ENCODE data around the gene INPP5D.

INPP5D gene

GRCh38 chr2:233091595-233092375 is 31.6 kb downstream of the INPP5D start:
- Histone ChIP-seq H3K27ac (ENCODE audit: low read length) (peak overlapping the region; percentile 89), H3K4me3 (ENCODE audit: low read length) (no peak overlapping the region), H3K4me1 (ENCODE audit: low read length) (peaks cover 72% of the 10 kb centered on the region), H4K20me1 (ENCODE audit: insufficient read depth, low read length) (no peaks in the 10 kb centered on the region), H3K36me3 (replicated peaks; ENCODE audit: low read depth, low read length) (peaks cover 54% of the 10 kb centered on the region), H3K9me3 (ENCODE audit: insufficient read depth, low read length) (no peaks in the 10 kb centered on the region), H3K79me2 (ENCODE audit: low read length) (peaks cover 94% of the 10 kb centered on the region), H3K4me2 (ENCODE audit: low read length) (peak overlapping the region; percentile 61), H2AFZ (ENCODE audit: low read depth, low read length) (no peak overlapping the region), H3K27me3 (ENCODE audit: low read depth, low read length) (no peaks in the 10 kb centered on the region), H3K9ac (ENCODE audit: low read length) (peak overlapping the region; percentile 67; the same call in 1 of the 2 replicates)
- TF ChIP-seq CTCF (IDR thresholded peaks at IDR 0.05; ENCODE audit: low read depth, low read length): no peak
- TF ChIP-seq EZH2phosphoT487 (IDR thresholded peaks at IDR 0.05; ENCODE audit: low read depth): no peak

GRCh38 chr2:233092432-233093165 is 32.5 kb downstream of the INPP5D start:
- peak overlapping the region; percentile 67 for H3K9ac ChIP-seq (ENCODE audit: low read length)

GRCh38 chr2:233093166-233093448 is 33.0 kb downstream of the INPP5D start:
- Histone ChIP-seq H3K4me1 (ENCODE audit: low read length) (peaks cover 75% of the 10 kb centered on the region), H3K27me3 (ENCODE audit: low read depth, low read length) (no peaks in the 10 kb centered on the region), H3K27ac (ENCODE audit: low read length) (peak overlapping the region; percentile 89), H3K4me3 (ENCODE audit: low read length) (peak overlapping the region; percentile 49), H3K79me2 (ENCODE audit: low read length) (peaks cover 98% of the 10 kb centered on the region), H3K9ac (ENCODE audit: low read length) (peak overlapping the region; percentile 67), H3K9me3 (ENCODE audit: insufficient read depth, low read length) (no peaks in the 10 kb centered on the region), H2AFZ (ENCODE audit: low read depth, low read length) (no peak overlapping the region), H3K4me2 (ENCODE audit: low read length) (peak overlapping the region; percentile 61), H4K20me1 (ENCODE audit: insufficient read depth, low read length) (no peaks in the 10 kb centered on the region), H3K36me3 (replicated peaks; ENCODE audit: low read depth, low read length) (peaks cover 52% of the 10 kb centered on the region)
- TF ChIP-seq CTCF (IDR thresholded peaks at IDR 0.05; ENCODE audit: low read depth, low read length): no peak
- no peak for TF ChIP-seq EZH2phosphoT487 (IDR thresholded peaks at IDR 0.05; ENCODE audit: low read depth)

More at GRCh38 chr2:233092432-233093165, 32.5 kb downstream of the INPP5D start:
- H3K27ac ChIP-seq (ENCODE audit: low read length): peak overlapping the region; percentile 89
- no peak for TF ChIP-seq CTCF (IDR thresholded peaks at IDR 0.05; ENCODE audit: low read depth, low read length)
- H2AFZ ChIP-seq (ENCODE audit: low read depth, low read length): no peak overlapping the region
- no peaks in the 10 kb centered on the region for H3K27me3 ChIP-seq (ENCODE audit: low read depth, low read length)
- peaks cover 75% of the 10 kb centered on the region for H3K4me1 ChIP-seq (ENCODE audit: low read length)
- peaks cover 52% of the 10 kb centered on the region for H3K36me3 ChIP-seq (replicated peaks; ENCODE audit: low read depth, low read length)
- no peaks in the 10 kb centered on the region for H3K9me3 ChIP-seq (ENCODE audit: insufficient read depth, low read length)
- H3K4me2 ChIP-seq (ENCODE audit: low read length): peak overlapping the region; percentile 61
- no peaks in the 10 kb centered on the region for H4K20me1 ChIP-seq (ENCODE audit: insufficient read depth, low read length)
- H3K79me2 ChIP-seq (ENCODE audit: low read length): peaks cover 98% of the 10 kb centered on the region
- peak overlapping the region; percentile 49 for H3K4me3 ChIP-seq (ENCODE audit: low read length)

GRCh38 chr2:233093721-233094120 is 33.6 kb downstream of the INPP5D start:
- peaks cover 98% of the 10 kb centered on the region for H3K79me2 ChIP-seq (ENCODE audit: low read length)
- H3K9ac ChIP-seq (ENCODE audit: low read length): peak overlapping the region; percentile 67; the same call in 1 of the 2 replicates
- peak overlapping the region; percentile 89 for H3K27ac ChIP-seq (ENCODE audit: low read length)
- H3K9me3 ChIP-seq (ENCODE audit: insufficient read depth, low read length): no peaks in the 10 kb centered on the region
- no peaks in the 10 kb centered on the region for H3K27me3 ChIP-seq (ENCODE audit: low read depth, low read length)
- H3K4me1 ChIP-seq (ENCODE audit: low read length): peaks cover 74% of the 10 kb centered on the region
- H3K4me2 ChIP-seq (ENCODE audit: low read length): peak overlapping the region; percentile 61; the same call in 1 of the 2 replicates
- TF ChIP-seq EZH2phosphoT487 (IDR thresholded peaks at IDR 0.05; ENCODE audit: low read depth) (no peak), CTCF (IDR thresholded peaks at IDR 0.05; ENCODE audit: low read depth, low read length) (no peak)
- H4K20me1 ChIP-seq (ENCODE audit: insufficient read depth, low read length): no peaks in the 10 kb centered on the region
- H3K36me3 ChIP-seq (replicated peaks; ENCODE audit: low read depth, low read length): peaks cover 51% of the 10 kb centered on the region
- H3K4me3 ChIP-seq (ENCODE audit: low read length): no peak overlapping the region
- H2AFZ ChIP-seq (ENCODE audit: low read depth, low read length): no peak overlapping the region

All from OCI-LY3 (cell line).